Measurements from ENCODE around the gene NCOA7.
"Not testable (repeated sequence)": the region's sequence is repeated elsewhere in the genome, so short reads cannot be mapped to it uniquely, and the experiment has no call there.

NCOA7 gene

DNA sequence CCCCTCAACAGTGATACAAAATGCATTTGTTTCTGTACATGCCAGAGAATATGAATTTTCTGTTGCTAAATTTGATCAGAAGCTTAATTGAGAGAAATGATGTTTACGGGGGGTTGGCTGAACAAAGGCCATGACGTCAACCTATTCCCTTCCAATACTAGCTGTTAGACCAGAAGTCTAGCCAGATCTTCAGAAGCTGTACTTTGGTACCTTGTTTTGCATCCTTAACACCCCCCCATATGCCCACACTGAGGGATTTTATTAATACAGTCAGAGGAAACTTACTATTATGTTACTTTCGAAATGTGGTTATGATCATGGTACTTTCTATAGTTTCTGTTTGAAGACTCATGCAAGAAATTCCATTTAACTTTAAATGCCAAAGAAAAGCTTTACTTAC is 3.1 kb downstream of the NCOA7 start:
- no peak for DNase-seq

DNA sequence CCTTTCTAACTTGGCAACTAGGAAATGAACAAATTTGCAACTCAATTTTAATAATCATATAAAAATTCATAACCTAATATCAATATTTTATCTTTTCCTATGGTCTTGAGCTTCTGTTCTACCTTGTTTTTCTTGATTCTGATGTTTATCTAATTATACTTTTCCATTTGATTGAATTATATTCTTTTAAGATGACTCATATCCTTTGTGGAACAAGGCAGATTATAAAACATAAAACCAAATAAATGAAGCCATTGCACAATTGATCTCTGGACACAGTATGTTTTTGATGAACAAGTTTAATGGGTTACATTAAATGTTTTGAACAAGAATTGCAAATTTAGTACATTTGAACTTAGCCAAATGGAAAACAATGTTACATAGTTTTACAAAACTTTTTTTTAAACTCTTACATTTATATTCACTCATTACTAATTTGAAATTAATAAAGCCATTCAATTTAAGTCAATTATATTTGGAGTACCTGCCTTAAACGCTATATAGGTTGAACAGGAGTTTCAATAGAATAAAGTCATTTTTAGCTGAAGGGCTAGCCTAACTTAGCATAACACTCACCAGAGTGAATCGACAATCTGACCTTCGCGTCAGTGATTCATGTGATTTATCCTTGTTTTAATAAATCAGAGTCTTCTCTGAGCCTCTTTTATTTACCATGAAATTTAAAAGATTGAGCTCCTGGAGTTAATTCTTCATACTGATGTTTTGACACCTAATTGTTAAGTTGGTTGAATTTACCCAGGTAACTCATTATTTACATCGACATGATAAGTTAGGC is 3.8 kb downstream of the NCOA7 start:
- no peak for DNase-seq

DNA sequence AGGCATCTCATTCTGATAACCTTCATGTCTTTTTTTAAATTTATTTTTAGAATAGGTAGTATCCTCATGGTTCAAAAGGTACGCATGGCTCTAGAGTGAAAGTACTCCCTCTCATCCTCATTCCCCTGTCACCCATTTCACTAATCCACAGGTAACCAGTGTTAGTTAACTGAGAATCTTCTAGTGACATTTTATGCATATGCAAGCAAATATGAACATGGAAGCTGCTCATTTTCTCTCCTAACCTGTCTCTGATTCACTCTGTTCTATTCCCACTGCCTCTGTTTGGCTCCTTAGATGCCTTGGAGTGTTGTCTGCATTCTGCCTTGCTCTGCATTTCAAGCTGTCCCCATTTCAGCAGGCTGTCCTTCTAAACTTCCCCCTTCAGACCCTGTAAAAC is 4.5 kb downstream of the NCOA7 start:
- no peak for DNase-seq

DNA sequence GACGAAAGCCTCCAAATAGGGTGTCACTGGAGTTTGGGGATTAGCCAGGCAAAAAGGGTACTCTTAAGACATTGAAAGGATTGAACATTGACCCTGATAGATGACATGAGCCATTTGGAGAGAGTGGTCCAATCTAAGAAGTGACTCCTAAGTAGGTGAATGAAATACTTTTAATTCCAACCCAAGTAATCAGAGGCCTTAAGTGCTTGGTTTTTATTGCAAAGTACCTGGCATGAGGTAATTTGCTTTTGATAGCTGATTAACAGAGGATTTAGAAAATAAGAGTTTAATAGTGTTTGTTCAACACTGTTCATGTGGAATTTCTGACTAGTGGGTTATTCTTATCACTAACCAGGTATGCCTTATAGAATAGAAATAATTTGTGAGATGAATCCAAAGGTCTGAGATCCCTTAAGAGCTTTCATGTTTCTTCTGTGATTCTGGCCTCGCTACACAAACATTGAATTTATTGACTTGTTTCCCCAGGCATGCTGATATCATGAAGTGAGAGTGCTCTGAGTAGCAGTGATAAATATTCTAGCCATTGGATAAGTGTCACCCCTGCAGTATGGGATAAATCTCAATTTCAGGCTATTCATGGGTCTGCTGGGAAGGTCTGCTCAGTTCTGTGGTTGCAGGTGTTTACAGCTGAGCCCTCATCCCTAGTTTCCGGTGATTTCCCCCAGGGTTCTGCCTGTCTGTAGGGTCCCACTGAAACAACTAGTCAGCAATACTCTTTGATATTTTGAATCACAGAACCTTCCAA is 6.5 kb downstream of the NCOA7 start:
- no peak for DNase-seq

DNA sequence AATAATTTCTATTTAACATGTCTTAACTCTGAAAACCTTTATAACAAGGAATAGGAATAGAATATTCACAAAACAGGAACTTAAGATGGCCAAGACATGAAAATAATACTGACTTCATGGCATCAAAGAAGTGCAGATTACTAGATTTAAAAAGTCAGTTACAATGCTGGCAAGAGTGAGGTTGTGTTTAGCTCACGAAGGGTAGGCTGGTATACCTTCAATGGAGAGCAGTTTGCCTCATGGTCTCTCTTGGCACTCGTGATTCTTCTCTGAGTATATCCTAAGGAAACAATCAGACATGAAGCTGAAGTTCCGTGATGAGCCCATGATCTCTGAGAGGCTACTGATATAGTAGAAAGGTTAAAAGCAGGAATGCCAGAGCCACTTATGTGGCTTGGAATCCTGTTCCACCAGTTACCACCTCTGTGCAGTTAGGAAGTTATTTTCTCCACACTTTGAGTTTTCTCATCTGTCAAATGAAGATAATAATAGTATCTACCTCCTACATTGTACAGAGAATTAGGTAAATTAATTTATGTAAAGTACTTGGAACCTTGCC is 7.2 kb downstream of the NCOA7 start:
- peak; percentile 2 for DNase-seq

DNA sequence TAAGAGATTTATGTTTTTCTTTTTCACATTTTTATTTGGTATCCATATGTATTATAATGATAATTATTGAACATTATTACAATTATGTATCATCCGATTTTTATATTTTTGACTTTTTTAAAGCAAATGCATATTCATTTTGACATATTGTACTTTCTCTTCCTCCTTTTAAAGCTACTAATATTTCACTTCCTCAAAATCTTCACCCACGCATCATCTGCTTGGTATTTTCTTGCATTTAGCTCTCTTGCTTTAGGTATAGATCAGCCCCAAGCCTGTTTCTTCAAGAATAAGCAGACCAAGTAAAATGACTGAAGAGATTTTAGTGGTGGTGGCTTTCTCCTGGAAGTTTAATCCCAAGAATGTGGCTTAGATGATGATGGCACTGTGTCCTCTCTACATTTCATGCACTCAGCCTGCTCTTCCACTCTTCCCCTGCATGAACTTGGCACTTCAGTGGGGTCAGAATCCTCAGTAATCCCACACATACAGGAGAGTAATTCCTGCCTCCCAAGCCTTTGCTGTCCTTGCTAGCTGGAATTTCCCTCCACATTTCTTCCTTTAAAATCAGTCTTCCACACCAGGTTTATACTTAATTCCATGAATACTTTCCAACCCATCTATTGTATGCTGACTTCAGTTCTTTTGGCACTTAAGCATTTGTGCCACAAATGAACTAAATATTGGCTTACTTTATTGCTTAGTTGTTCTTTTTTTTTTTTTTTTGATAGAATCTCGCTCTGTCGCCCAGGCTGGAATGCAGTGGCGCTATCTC is 8.2 kb downstream of the NCOA7 start:
- DNase-seq = no peak

DNA sequence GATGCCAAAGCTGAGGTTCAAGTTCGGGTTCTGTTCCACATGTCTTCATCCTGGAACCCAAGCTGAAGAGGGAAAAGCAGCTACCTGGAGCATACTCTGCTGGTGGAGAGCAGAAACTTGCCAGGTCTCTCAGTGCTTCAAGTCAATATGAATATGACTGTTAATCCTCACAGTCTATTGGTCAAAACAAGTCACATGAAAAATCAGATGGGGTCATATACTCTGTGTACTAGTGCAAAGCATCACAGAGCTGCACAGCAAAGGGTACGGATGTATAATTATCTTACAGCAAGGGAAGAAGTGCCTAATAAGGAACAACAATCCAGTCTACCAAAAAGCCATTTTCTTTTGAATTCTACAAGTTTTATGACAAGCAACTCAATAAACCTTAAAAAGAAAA is 11.6 kb downstream of the NCOA7 start:
- DNase-seq = no peak

DNA sequence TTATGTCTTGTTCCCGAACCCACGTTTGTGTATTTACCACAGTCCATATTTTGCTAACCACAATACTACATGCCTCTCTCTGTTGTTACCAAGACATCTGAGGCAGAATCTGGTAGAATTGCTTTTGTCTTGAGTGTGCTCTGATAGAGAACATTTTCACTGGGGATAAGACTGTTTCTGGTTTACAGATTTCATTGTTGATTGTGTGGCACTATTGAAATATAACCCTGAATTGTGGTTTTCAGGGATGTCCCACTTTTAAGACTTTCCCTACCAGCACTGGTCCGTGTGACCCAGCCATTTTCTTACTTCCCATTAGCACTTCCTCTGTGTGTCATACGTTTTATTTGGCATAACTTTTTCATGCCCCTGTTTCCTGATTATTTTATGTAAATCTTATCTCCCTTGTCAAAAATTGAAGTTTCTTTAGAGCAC is 12.2 kb downstream of the NCOA7 start:
- no peak for DNase-seq

DNA sequence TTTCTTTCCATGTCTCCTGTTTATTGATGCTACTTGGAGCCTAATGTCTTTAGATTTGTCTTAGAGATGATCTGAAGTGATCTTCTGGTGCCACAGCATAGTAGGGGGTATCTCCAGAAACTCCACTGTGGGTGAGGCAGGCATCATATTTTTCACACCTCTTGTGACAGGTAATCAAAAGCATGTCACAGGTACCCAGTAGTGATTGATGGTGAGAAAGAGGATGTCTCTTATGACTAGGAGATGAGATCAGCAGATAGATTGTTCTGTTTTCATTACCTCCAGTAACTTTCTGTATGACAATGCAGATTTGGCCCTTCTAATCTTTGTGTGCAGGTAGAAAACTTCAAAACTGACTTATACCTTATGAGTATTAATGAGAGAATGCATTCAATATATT is 13.5 kb downstream of the NCOA7 start:
- no peak for DNase-seq

DNA sequence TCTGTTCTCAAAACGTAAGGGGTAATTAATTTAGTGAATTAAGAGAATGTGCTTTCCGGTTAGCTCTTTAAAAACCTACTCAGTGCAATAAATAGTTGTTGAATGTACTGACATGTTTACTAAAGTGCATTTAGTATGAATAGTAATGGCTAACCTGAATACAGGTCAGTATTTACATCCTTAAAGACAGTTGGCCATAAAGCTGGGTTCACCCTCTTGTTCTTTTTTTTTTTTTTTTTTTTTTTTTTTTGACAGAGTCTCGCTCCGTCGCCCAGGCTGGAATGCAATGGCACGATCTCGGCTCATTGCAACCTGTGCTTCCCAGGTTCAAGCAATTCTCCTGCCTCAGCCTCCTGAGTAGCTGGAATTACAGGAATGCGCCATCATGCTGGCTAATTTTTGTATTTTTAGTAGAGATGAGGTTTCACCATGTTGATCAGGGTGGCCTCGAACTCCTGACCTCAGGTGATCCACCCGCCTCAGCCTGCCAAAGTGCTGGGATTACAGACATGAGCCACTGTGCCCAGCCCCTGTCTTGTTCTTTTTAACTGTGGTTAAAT is 14.2 kb downstream of the NCOA7 start:
- DNase-seq = not testable (repeated sequence)

DNA sequence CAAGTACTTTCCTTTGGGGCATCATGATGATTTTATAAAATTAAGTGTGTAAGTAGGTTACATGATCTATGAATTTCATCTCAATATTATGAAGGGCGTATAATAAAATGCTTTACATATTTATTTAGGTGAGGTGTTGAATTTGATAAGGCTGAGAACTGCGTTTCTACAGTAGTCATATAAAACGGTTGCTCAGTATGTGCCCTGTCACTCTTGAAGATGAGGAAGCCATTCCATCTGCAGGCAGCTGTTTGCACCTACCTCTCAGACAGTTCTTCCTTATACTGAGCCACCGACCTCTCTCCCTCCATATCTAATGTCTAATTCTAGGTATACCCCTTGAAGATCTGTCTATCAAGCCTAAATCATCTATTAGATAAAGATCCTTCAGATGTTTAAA is 16.1 kb downstream of the NCOA7 start:
- DNase-seq = no peak

DNA sequence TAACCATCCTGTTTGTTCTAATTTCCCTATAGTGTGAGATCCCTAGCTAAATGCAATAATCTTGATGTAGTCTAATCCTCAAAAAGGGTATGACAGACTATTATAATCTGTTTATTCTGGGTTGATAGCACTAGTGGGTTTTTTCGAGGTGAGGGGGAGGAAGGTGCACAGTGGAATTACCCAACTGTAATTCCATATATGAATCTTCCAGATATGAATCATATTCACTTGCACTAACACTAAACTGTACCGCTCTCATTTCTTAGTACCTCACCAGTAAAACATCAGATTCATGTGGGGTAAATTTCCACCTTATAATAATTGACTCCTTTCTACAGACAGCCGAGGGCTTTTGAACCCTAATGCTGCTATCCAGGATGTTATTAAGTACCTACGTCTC is 16.5 kb downstream of the NCOA7 start:
- DNase-seq = no peak

DNA sequence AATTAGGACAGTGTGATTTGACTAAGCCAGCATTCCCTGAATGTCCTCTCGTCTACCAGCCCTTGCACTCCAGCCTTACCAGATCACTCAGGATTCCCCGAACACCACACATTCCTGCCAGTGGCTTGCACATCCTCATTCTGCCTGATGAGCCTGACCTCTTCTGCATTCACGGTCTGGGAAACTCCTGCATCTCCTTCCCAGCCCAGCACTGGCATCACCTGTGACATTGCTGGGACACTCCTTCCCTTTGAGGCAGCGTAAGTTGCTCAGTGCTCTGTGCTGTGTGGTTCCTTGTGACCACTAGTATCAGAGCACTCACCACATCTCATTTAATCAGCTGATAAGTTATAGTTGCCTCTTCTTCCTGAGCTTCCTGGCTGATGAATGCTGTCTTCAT is 17.3 kb downstream of the NCOA7 start:
- DNase-seq = no peak

DNA sequence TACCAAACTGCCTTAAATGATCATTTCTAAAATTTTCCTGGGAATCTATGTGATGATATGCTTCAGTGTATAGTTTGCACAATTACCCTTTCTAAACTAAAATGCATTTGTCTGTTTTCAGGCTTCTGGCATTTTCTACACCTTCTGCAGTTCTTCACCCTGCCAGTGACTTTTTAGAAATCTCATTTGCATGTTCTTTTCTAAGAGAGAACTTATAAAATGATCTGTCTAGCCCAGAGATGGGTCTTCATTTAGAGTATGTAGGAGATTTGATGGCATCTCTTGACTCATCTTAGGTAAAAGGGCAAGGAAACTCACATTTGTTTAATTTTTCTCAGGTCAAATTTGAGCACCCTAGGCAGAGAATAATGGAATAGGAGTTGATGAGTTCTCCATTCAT is 17.8 kb downstream of the NCOA7 start:
- no peak for DNase-seq

DNA sequence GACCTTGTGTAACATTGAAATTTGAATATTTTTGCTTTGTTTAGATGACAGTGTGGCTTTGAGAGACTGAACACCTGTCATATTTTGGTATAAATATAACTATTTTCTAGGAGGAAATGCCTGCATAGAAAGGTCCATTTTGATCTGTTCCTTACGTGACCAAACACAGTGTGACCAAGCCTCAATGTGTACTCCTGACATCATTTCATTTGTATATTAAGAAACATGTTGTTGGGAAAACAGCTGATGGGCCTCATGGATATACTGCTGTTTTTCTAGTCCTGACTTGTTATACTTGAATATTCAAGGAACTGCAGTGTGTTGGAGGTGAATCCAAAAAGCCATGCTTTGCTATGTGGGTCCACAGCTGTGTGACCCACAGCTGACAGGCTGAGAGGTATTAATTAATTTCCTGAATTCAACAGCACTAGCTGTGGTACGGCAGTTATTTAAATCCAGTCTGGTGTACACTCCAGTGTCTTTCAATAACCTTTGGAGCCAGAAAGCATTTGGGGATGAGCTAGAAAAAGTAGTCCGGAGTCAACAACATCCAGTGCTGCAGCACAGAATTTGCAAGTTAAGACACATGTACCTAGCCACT is 18.9 kb downstream of the NCOA7 start:
- no peak for DNase-seq

DNA sequence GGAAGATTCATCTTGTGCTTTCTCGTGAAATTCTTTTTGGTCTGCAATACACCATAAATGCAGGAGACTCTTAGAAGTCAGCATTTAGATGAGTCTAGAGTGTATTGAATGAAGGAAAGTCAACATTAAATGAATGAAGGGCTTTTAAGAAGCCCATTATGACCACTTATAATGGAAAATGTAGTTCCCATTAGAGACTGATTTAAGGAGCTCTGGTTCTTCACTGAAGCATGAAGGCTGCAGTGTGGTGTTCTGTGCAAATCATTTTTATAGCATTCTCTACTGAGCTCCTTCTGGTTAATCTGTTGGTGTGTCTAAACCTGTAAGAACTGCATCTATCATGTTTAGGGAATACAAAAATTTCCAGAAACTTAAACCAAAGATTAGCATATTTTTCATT is 19.7 kb downstream of the NCOA7 start:
- DNase-seq = peak; percentile 34

DNA sequence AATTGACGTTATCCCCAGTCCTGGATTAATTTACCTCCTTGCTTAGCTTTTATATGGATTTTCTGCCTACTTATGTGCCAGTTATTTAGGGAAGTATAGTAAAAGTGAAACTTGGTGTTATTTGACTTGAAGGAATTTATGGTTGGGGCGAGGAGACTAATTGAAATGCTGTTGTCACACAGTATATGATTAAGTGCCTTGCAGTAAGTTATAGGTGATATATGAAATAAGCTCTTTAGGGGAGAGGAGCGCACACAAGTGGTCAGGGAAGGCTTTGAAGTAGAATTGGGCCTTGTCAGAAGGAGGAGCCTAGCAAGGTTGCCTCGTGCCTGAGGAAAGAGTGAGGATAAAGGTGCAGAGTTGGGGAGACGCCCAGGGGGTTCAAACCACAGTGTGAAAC is 20.5 kb downstream of the NCOA7 start:
- no peak for DNase-seq

DNA sequence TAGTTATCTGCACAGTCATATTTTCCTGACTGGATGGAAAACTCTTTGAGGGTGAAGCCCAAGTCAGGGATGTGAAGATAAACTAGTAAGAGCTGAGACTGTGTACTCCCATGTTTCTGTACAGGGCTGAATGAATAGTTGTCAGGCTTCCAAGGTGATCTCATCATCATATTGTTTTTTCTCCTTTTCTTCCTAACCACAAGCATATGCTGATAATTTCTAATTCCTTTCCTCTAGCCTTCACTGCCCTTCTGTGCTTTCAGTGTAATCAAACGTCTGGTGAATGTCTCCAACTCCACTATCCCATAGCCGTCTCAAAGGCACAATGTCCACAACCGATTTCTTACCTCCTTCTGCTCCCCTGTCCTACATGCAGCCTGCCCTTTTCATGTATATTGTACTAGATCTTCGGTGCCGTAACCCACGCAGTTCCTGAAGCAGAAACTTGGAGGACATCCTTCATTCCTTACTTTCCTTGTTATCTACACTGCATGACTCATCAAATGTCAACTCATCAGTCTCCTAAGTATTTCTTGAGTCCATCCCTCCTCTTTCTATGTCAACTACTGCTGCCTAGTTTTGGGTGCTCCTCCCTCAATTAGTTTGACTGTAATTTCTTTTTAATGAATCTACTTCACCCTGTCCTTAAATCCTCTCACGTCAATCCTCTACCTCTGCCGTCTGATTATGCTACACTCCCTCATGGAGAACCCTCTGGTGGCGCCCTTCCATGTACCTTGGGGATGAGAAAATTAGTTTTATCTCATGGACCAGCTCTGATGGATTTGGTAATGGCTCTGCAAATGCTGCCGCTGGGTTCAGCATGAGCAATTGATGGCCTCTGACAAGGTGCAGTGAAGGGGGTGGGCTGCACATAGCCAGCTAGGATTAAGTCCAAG is 21.9 kb downstream of the NCOA7 start:
- DNase-seq = no peak

DNA sequence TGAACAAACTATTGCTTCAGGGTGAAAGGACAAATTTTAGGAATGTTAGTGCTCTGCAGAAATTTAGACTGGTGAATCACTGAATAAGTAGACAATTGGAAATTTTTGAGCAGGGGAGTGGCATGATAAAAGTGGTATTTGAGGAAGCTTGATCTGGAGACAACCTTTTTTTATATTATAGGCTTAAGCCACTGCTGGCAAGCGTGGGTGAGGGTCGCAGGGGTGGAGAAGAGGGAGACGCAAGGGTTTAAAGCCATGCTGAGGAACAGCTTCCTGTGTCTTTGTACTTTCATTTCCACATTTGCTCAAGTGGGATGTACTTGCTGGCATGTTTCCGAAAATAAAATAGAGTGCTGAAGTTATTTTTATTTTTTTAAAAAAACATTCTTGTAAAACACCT is 23.7 kb downstream of the NCOA7 start:
- DNase-seq = no peak

DNA sequence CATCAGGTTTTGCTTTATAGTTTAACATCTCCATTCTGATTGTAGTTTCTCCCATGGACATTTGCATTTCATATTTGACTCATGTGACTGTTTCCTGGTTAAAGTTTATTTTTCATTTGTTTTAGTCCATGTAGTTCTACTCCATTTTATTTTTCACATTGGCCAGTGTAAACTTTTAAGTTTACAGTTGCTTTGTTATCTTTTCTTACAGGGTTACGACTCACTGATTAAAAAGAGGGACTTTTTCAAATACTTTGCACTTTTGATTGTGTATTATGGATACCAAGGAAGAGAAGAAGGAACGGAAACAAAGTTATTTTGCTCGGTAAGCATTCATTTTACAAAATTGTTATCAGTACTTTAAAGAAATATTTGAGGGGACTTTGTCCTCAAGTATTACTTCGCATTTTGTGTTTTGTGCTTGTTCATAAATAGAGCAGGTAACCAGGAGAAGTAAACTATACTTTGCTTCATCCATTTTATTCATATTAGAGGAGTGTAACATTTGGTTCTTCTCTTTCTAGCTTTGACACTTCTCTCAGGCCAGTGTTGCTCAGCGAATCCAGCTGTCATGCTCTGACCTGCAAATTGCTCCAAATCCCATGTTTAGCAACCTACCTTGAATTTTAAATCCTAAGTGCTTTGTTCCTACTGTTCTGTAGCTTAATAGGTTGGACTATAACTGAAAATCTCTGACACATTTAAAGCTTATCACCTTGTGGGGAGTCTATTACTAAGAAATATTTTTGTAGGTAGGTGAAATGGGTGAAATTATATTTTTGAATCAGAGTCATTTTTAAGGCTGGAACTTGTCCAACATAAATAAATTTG is 24.5 kb downstream of the NCOA7 start:
- no peak for DNase-seq

All from NCI-H510A treated with DMSO at 0.1 percent for 48 hours (cell line).